ENCODE data around the gene C1orf141.

The C1orf141 gene

DNA sequence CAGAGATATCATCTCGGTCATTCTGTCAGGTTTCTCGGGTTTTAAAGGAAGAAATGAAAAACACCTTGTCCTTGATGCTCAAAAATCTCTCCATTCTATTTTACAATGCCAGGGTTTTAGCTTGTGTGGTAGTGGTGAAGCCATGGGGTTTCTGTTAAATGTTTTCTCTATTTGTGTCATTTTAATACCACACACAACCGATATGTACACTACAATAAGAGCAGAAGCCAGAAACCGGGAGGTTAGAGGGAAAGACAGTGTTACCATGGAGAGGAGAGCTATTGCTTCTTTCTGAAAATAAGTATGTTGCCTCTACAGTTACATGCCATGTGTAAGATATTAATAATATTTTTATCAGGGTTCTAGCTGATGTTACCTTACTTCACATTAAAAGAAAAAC lies 83.6 kb downstream of the C1orf141 start:
- no peak overlapping the region for H3K27ac Mint-ChIP-seq
- peaks cover 11% of the 10 kb centered on the region for H3K36me3 Mint-ChIP-seq
- no peaks in the 10 kb centered on the region for H3K9me3 Mint-ChIP-seq (ENCODE audit: low read depth)
- no peaks in the 10 kb centered on the region for H3K27me3 Mint-ChIP-seq
- peak overlapping the region; percentile 94 for H3K4me3 Mint-ChIP-seq
- peaks cover 32% of the 10 kb centered on the region for H3K4me1 Mint-ChIP-seq (ENCODE audit: low read depth)

- Mint-ChIP-seq H3K4me1 (ENCODE audit: low read depth) (peaks cover 25% of the 10 kb centered on the region), H3K4me3 (no peak overlapping the region), H3K27ac (no peak overlapping the region), H3K9me3 (ENCODE audit: low read depth) (no peaks in the 10 kb centered on the region), H3K36me3 (peaks cover 28% of the 10 kb centered on the region), H3K27me3 (no peaks in the 10 kb centered on the region)
Observed at GRCh38 chr1:67044631-67045270, 90.0 kb downstream of the C1orf141 start.

- Mint-ChIP-seq H3K9me3 (ENCODE audit: low read depth) (no peaks in the 10 kb centered on the region), H3K36me3 (peaks cover 35% of the 10 kb centered on the region), H3K27me3 (no peaks in the 10 kb centered on the region), H3K27ac (no peak overlapping the region), H3K4me1 (ENCODE audit: low read depth) (peaks cover 33% of the 10 kb centered on the region), H3K4me3 (no peak overlapping the region)
Observed at GRCh38 chr1:67043366-67043765, 91.4 kb downstream of the C1orf141 start.
